Prostate gland (tissue), 2 donors: Measurements from ENCODE around the gene MAD1L1. TPM values are rescaled to one million over a fixed set of nuclear protein-coding genes. Genes with fewer than 3 reads are reported as not detected.
"Not testable (repeated sequence)": the region's sequence is repeated elsewhere in the genome, so short reads cannot be mapped to it uniquely, and the experiment has no call there.

ENCODE experiments used
- DNase-seq: peaks from one replicate; pipeline ENCODE4 v3.0.0-alpha.2; 2019; ENCODE audit warnings: low spot score
- H3K27ac ChIP-seq, 2 donors: fragments of 200-600 bp; sonication (generic); 2 replicates each; pipeline ENCODE4 v1.5.1; 2017 to 2019
- H3K27me3 ChIP-seq: fragments of 200-600 bp; sonication (generic); replicated peaks from 2 replicates; pipeline ENCODE4 v1.5.1; 2019; ENCODE audit not compliant: insufficient read depth
- H3K36me3 ChIP-seq, 2 donors: fragments of 200-600 bp; sonication (generic); 1 replicate in 1 of 2; 2 replicates in 1 of 2; pipeline versions ENCODE4 v1.5.1 to v1.8.1; 2017 to 2019
- H3K4me1 ChIP-seq: fragments of 200-600 bp; sonication (generic); replicated peaks from 2 replicates; pipeline ENCODE4 v1.5.1; 2019
- H3K4me3 ChIP-seq, 2 donors: fragments of 200-600 bp; sonication (generic); 2 replicates each; pipeline ENCODE4 v1.5.1; 2017 to 2019
- H3K9me3 ChIP-seq: fragments of 200-600 bp; sonication (generic); 2 replicates; pipeline ENCODE4 v1.5.1; 2017
- POLR2A ChIP-seq: fragments of 450-650 bp; IDR thresholded peaks from one replicate; pipeline ENCODE4 v1.6.1; 2016; ENCODE audit warnings: antibody characterized with exemption, mild to moderate bottlenecking
- POLR2AphosphoS5 ChIP-seq: sonication (generic); formaldehyde crosslinking; IDR thresholded peaks from one replicate; pipeline ENCODE4 v1.6.1; 2017; ENCODE audit warnings: antibody characterized with exemption
- WGBS: methylation state at CpG from one replicate; pipeline ENCODE4 v1.1.5; 2018; 5-methylcytosine and 5-hydroxymethylcytosine counted together
- intact Hi-C: fragments of 100-400 bp; cut with DNase I; formaldehyde crosslinking; loops from one replicate; pipeline ENCODE4 v1.14.2; 2022
- total RNA-seq, 2 donors: library from RNA; depleted of rRNA; stranded (reverse); fragments of >200 nt; gene quantifications; one replicate each; pipeline ENCODE4 v1.1.0, GENCODE V29; 2016
- TF ChIP-seq, protein P1 (sequence below), 4 experiments: fragments of 200-600 bp in 2 of 4; fragments of 450-650 bp in 2 of 4; sonication (generic) in 2 of 4; IDR thresholded peaks; 1 replicate in 3 of 4; 2 replicates in 1 of 4; pipeline ENCODE4 v1.5.1; 2016 to 2019; ENCODE audit warnings: antibody characterized with exemption in 4 of 4, mild to moderate bottlenecking in 2 of 4, moderate library complexity in 2 of 4

The MAD1L1 gene
- total RNA-seq, 2 donors from 2014 or later = 79.3 to 91.9 TPM

DNA sequence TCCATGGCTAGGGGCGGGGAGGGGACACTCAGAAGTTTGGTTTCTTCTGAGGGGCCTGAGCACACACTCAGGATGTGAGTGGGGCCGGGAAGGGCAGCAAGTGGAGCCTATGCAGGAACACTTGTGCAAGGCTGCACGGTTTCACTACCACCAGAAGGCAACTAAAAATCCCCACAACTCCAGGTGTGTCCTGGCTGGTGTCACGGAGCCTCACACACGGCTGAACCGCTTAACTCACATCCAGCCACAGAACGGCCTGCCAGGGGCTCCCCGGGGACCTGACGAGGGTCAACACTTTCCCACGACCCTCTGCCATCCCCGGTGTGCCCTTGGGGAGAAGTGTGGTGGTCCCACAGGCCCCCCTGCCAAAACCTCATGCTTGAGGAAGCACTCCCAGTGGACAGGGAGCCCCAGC is 388.8 kb downstream of the MAD1L1 start:
- TF ChIP-seq, protein P1, sequence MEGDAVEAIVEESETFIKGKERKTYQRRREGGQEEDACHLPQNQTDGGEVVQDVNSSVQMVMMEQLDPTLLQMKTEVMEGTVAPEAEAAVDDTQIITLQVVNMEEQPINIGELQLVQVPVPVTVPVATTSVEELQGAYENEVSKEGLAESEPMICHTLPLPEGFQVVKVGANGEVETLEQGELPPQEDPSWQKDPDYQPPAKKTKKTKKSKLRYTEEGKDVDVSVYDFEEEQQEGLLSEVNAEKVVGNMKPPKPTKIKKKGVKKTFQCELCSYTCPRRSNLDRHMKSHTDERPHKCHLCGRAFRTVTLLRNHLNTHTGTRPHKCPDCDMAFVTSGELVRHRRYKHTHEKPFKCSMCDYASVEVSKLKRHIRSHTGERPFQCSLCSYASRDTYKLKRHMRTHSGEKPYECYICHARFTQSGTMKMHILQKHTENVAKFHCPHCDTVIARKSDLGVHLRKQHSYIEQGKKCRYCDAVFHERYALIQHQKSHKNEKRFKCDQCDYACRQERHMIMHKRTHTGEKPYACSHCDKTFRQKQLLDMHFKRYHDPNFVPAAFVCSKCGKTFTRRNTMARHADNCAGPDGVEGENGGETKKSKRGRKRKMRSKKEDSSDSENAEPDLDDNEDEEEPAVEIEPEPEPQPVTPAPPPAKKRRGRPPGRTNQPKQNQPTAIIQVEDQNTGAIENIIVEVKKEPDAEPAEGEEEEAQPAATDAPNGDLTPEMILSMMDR (IDR thresholded peaks at IDR 0.05) = no peak
- TF ChIP-seq POLR2A (no peak), POLR2AphosphoS5 (no peak)
- no peak overlapping the region for H3K27ac ChIP-seq
- intact Hi-C loops = no loop called here
- 86% methylated on average over 11 of the region's 11 CpGs for WGBS
- no peaks in the 10 kb centered on the region for H3K9me3 ChIP-seq
- no peak for DNase-seq
- no peaks in the 10 kb centered on the region for H3K4me1 ChIP-seq
- no peaks in the 10 kb centered on the region for H3K36me3 ChIP-seq
- H3K27me3 ChIP-seq = no peaks in the 10 kb centered on the region
- H3K4me3 ChIP-seq = no peak overlapping the region

DNA sequence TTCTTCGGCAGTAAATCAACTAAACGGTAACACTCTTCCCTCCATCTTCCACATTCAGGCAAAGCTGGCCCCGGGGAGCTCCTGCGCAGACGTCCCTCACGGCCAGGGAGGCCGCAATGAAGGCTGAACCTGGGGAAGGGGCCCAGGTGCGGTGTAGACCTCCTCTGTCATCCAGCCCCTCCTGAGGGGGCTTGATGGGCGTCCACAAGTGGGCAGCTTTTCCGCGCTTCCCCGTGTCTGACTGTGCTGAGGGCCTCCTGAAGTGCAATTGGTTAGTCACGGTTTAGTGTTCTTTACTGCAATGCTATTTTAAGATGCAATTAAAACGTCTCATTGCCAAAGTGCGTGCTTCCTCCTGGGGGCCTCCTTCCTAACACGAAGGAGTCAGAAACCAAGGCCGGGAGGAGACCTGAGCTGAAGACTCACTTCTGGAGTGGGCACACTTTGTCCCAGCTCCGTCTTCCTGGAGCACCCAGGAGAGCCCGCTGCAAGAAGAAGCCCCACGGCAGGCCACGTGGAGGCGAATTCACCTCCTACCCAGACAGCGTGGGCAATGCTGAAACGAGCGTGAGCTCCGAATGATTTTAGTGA is 389.4 kb downstream of the MAD1L1 start:
- TF ChIP-seq POLR2A = no peak
- TF ChIP-seq, protein P1 (IDR thresholded peaks at IDR 0.05) = no peak
- no peak for TF ChIP-seq POLR2AphosphoS5
- WGBS = 77% methylated on average over 26 of the region's 26 CpGs
- Histone ChIP-seq H3K4me3 (no peak overlapping the region), H3K27me3 (no peaks in the 10 kb centered on the region), H3K27ac (no peak overlapping the region), H3K9me3 (no peaks in the 10 kb centered on the region), H3K36me3 (no peaks in the 10 kb centered on the region), H3K4me1 (no peaks in the 10 kb centered on the region)
- intact Hi-C loops = no loop called here
- DNase-seq = no peak

DNA sequence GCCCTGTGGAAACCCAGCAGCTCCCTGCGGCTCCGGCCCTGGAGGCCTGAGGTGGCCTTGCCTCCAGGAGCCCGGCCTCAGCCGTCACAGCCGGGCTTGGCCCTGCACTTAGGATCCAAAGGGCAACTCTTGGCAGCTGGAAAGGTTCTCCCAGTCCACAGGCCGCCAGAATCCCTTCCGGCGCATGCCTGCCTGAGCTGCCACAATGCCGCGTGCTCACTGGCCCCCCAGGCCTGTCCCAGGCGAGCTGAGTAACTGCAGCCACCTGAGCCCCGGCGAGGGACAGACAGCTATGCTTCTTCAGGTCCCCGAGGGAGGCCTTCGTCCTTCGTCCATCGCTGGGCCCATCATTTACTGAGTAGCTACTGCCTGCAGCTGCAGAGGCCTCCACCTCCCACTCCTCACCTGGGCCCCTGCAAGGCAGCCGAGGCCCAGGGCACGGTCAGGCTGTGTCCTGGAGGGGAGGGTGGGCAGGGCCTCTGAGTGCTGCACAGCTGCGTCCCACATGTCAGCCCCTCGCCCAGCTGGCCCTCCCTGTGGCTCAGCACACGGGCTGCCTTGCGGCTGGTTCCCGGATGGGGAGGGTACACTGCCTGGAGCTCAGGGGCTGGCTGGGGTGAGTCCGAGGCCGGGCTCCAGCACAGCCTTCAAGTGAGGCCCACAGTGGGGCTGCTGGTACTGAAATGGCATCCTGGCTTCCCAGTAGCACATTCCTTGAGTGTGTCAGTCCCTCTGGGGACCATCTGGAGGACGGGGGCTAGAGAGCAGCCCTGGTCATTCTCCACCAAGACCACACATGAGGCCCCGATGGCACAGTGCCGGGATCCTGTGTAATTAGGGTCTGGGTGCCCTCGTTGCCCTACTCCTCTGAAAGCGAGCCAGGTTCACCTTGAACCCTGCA is 390.2 kb downstream of the MAD1L1 start:
- intact Hi-C loops = no loop called here
- no peak for DNase-seq
- Histone ChIP-seq H3K36me3 (no peaks in the 10 kb centered on the region), H3K4me1 (no peaks in the 10 kb centered on the region), H3K27me3 (no peaks in the 10 kb centered on the region), H3K27ac (no peak overlapping the region), H3K9me3 (no peaks in the 10 kb centered on the region), H3K4me3 (no peak overlapping the region)
- TF ChIP-seq POLR2A = no peak
- TF ChIP-seq, protein P1 (IDR thresholded peaks at IDR 0.05) = no peak
- no peak for TF ChIP-seq POLR2AphosphoS5
- WGBS = 91% methylated on average over 31 of the region's 31 CpGs

DNA sequence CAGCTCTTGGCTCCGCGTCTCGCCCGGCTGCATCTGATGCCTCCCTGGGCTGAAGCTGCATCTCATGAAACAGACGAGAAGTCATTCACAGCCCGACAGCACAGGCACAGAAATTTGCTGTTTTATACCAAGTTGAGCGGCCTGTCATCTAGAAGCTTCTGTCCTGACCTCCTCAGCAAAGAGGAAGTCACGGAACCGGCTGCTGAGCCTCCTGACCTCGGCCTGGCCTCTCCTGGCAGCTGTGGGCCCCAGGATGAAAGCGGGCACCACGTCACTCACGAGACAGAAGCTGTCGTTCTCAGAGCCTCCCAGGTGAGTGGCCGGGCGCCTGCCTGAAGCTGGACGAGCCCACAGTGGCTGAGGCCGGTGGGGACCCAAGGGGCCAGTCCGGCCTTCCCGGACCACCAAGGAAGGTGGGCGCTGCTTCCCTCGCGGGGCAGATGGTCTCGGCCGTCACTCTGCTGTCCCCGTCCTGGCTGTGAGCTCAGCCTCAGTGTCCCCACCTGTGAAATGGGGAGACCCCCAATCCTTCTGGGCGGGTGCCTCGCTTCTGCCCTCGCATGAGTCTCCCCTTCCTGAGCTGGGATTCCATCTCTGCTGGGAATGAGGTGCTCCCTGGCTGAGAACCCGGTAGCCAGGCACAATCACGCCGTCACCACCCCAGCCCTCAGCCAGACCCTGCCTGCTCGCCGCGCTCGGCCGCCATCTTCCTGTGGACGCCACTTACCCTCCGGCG is 391.3 kb downstream of the MAD1L1 start:
- H3K9me3 ChIP-seq, H3K27me3 ChIP-seq, H3K4me3 ChIP-seq, H3K4me1 ChIP-seq, intact Hi-C loops, H3K27ac ChIP-seq, H3K36me3 ChIP-seq, DNase-seq: not testable (repeated sequence)
- WGBS = 92% methylated on average over 35 of the region's 40 CpGs

DNA sequence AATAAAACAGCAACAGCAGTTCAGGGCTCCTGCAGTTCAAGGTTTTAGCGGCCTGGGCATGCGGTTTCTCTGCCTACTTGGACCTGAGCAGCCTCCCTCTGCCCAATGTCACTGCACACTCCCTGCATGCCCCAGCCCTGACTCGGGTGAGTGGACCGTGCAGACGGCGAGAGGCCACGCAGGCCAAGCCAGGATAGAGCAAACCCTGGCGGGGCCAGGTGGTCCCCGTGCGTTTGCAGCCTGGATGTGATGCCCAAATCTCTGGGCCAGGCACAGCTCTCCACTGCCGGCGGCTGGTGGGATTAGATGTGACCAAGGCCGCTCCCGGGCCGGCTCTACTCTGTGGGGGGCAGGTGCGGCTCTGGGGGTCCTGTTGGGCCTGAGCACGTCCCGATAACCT is 392.0 kb downstream of the MAD1L1 start:
- H3K4me3 ChIP-seq, DNase-seq, H3K4me1 ChIP-seq, H3K36me3 ChIP-seq, H3K27me3 ChIP-seq, intact Hi-C loops, H3K9me3 ChIP-seq, H3K27ac ChIP-seq: not testable (repeated sequence)
- 88% methylated on average over 18 of the region's 18 CpGs for WGBS
